HL-60/S4 treated with phorbol 12-myristate 13-acetate at 8.2 ng/mL for 4 days and 3 days (cell line): ENCODE results near the gene NMB.

Experiments used
- in situ Hi-C: fragments of 300-500 bp; cut with MboI; formaldehyde crosslinking; loops from 2 replicates; pipeline ENCODE4 v1.15.0; 2022; ENCODE audit warnings: low sequenced_read_pairs

NMB gene

GRCh38 chr15:84620626-84621025 lies 37.4 kb downstream of the NMB start:
- in situ Hi-C loops, result no loop called here

DNA sequence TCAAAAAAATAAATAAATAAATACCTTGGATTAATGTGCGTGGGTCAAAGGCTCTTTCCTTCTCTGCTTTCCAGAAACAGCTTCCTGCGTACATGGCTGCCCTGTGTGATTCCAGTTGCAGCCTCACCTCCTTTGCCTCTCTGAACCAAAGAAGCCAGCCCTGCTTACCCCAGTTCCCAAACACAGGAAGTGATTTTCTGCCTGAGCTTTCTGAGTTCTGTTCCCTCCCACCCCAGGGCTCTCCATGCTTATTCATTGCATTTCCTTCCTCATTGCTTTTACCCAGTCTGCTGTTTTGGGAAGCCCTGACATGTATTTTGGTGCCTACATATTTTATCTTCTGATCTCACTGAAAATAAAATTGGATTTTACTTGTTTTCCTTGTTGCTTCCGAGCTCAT lies 41.8 kb downstream of the NMB start:
- in situ Hi-C loops, result no loop called here

GRCh38 chr15:84611631-84612030 lies 46.4 kb downstream of the NMB start:
- in situ Hi-C loops, result no loop called here

DNA sequence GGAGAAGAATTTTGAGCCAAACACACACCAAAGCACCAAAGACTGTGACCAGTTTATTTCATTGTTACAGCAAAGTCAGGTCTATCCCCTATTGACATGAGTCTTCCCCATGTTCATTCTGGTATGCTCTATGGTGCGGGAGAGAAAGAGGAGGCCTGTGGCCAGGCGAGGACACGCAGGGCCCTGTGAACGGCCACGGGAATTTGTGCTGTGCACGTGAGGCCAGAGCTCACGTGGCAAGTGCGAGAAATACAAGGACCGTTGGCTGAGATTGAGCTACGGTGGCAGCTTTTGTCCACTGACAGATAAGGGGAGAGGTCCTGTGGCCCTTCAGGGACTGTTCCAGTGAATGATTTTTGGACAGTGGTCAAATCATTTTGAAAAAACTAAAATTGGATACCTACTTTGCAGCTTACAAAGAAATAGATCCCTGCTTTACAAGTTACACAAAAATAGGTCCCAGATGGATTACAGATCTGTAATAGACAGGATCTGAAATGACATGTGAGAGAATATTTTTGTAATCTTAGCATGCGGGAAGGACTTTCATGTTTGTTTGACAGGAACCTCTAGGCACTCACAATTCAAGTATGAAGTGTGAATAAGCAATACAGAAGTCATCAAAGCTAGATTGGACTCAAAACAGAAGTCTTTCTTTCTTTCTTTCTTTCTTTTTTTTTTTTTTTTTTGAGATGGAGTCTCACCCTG lies 48.0 kb downstream of the NMB start:
- in situ Hi-C loops, result no loop called here

GRCh38 chr15:84608707-84609284 lies 49.2 kb downstream of the NMB start:
- in situ Hi-C loops, result no loop called here

DNA sequence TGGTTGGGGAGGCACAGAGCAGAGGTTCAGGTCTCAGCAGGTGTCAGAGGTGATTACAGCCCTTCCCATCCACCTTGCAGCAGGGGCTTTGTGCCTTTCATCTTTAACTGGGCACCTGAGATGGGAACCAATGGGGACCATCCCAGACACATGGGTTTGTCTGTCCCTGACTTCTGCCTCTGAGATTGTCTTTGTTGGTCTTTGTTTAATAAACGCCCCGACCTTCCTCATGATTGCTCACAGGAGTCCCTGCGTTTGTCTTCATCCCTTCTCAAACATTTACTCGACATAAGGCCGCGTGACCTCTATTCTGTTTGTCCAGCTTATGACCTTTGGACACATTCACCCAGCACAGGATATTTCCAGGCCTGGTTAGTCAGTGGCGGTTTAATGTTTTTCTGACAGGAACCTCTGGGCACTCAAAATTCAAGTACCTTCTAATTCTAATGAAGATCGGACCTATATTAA lies 51.3 kb downstream of the NMB start:
- in situ Hi-C loops, result no loop called here

GRCh38 chr15:84605554-84605882 lies 52.5 kb downstream of the NMB start:
- in situ Hi-C loops, result no loop called here
